DMS 273 (cell line): ENCODE data around the gene CUL3.
"Not testable (repeated sequence)": the region's sequence is repeated elsewhere in the genome, so short reads cannot be mapped to it uniquely, and the experiment has no call there.

Experiments
- DNase-seq: peaks from one replicate; lab custom pipeline; 2025; ENCODE audit not compliant: unreplicated experiment; lab: John Stamatoyannopoulos, UW

The CUL3 gene

GRCh38 chr2:224585211-224586088 lies at the start of gene CUL3:
TSS of gene CUL3 (minus strand) at chr2:224585363. CDS start at chr2:224585009, 354 bp downstream.
- peak; percentile 99 for DNase-seq

- no peak for DNase-seq
Measured at GRCh38 chr2:224630659-224631550, 45.7 kb upstream of the CUL3 start.

GRCh38 chr2:224628416-224628815 lies 43.3 kb upstream of the CUL3 start:
- no peak for DNase-seq

GRCh38 chr2:224626735-224627134 lies 41.6 kb upstream of the CUL3 start:
- DNase-seq: no peak

GRCh38 chr2:224613543-224614286 lies 28.6 kb upstream of the CUL3 start:
- DNase-seq: peak; percentile 41

- no peak for DNase-seq
Measured at GRCh38 chr2:224612578-224612977, 27.4 kb upstream of the CUL3 start.

GRCh38 chr2:224611938-224612337 lies 26.8 kb upstream of the CUL3 start:
- no peak for DNase-seq

- no peak for DNase-seq
Measured at GRCh38 chr2:224608104-224608503, 22.9 kb upstream of the CUL3 start.

GRCh38 chr2:224603746-224604500 lies 18.8 kb upstream of the CUL3 start:
- not testable (repeated sequence) for DNase-seq

GRCh38 chr2:224602778-224603375 lies 17.7 kb upstream of the CUL3 start:
- not testable (repeated sequence) for DNase-seq

GRCh38 chr2:224601923-224602322 lies 16.8 kb upstream of the CUL3 start:
- DNase-seq: no peak

GRCh38 chr2:224598678-224599077 lies 13.5 kb upstream of the CUL3 start:
- no peak for DNase-seq

GRCh38 chr2:224596289-224596688 lies 11.1 kb upstream of the CUL3 start:
- DNase-seq: no peak

GRCh38 chr2:224595518-224595917 lies 10.4 kb upstream of the CUL3 start:
- no peak for DNase-seq

- no peak for DNase-seq
Measured at GRCh38 chr2:224594840-224595239, 9.7 kb upstream of the CUL3 start.

- peak; percentile 5 for DNase-seq
Measured at GRCh38 chr2:224591220-224591619, 6.1 kb upstream of the CUL3 start.

- DNase-seq: no peak
Measured at GRCh38 chr2:224586127-224586695, 1.0 kb upstream of the CUL3 start.

GRCh38 chr2:224584785-224585210 lies 365 bp downstream of the CUL3 start:
- peak; percentile 76 for DNase-seq

- peak; percentile 53 for DNase-seq
Measured at GRCh38 chr2:224584111-224584784, 915 bp downstream of the CUL3 start.
